ENCODE measurements around the gene IFNGR1.

- TF ChIP-seq NFRKB (IDR thresholded peaks at IDR 0.05) (no peak), SUZ12 (IDR thresholded peaks at IDR 0.05) (no peak), BHLHE40 (IDR thresholded peaks at IDR 0.05; ENCODE audit: borderline replicate concordance) (no peak)
Observed at GRCh38 chr6:137266309-137266586, 47.1 kb upstream of the IFNGR1 start.
